ENCODE data around the gene GTF3C5. TPM values are rescaled to one million over a fixed set of nuclear protein-coding genes. Genes with fewer than 3 reads are reported as not detected.
"Not testable (repeated sequence)": the region's sequence is repeated elsewhere in the genome, so short reads cannot be mapped to it uniquely, and the experiment has no call there.

GTF3C5 gene
- total RNA-seq, 4 donors from 2014 or later = 48.2 to 55.3 (median 48.9) TPM

GRCh38 chr9:132989014-132989310, 41.8 kb upstream of the GTF3C5 start:
- no peak overlapping the region for H3K4me3 ChIP-seq
- no peaks in the 10 kb centered on the region for H3K36me3 ChIP-seq
- intact Hi-C loops (cut with DNase I) = no loop called here
- H3K9me3 ChIP-seq = no peaks in the 10 kb centered on the region
- peaks cover 0 to 67% (median 0%) of the 10 kb centered on the region in 4 donors for H3K27me3 ChIP-seq
- H3K27ac ChIP-seq = no peak overlapping the region
- DNase-seq = no peak
- H3K4me1 ChIP-seq = peaks cover 2 to 26% (median 7%) of the 10 kb centered on the region in 3 donors
- WGBS, 2 donors = 82 to 88% methylated on average over 8 to 11 of the region's 13 CpGs
- TF ChIP-seq CTCF (IDR thresholded peaks at IDR 0.05) (no peak), POLR2A (IDR thresholded peaks at IDR 0.05) (no peak)

GRCh38 chr9:132989414-132989996, 41.3 kb upstream of the GTF3C5 start:
- TF ChIP-seq CTCF (IDR thresholded peaks at IDR 0.05) (no peak), POLR2A (IDR thresholded peaks at IDR 0.05) (no peak)
- Histone ChIP-seq H3K36me3 (no peaks in the 10 kb centered on the region), H3K27ac (no peak overlapping the region), H3K9me3 (no peaks in the 10 kb centered on the region), H3K27me3 (peaks cover 0 to 67% (median 0%) of the 10 kb centered on the region in 4 donors), H3K4me1 (peaks cover 7 to 32% (median 13%) of the 10 kb centered on the region in 3 donors), H3K4me3 (no peak overlapping the region)
- no peak for DNase-seq
- intact Hi-C loops (cut with DNase I) = no loop called here
- WGBS, 2 donors = 80 to 93% methylated on average over 5 to 12 of the region's 23 CpGs

GRCh38 chr9:132989998-132990557, 40.7 kb upstream of the GTF3C5 start:
- DNase-seq; H3K27ac ChIP-seq; H3K36me3 ChIP-seq; intact Hi-C loops (cut with DNase I); H3K4me3 ChIP-seq; H3K9me3 ChIP-seq: not testable (repeated sequence)
- peaks cover 12 to 38% (median 18%) of the 10 kb centered on the region in 3 donors for H3K4me1 ChIP-seq
- WGBS, 2 donors = 75 to 76% methylated on average over 3 of the region's 4 CpGs
- peaks cover 0 to 67% (median 0%) of the 10 kb centered on the region in 4 donors for H3K27me3 ChIP-seq

GRCh38 chr9:132990781-132991180, 40.0 kb upstream of the GTF3C5 start:
- H3K27ac ChIP-seq = no peak overlapping the region
- peaks cover 0 to 64% (median 0%) of the 10 kb centered on the region in 4 donors for H3K27me3 ChIP-seq
- 92 to 93% methylated on average over 3 to 6 of the region's 14 CpGs for WGBS, 2 donors
- no peaks in the 10 kb centered on the region for H3K36me3 ChIP-seq
- no peak for TF ChIP-seq POLR2A (IDR thresholded peaks at IDR 0.05)
- TF ChIP-seq CTCF (IDR thresholded peaks at IDR 0.05) = no peak
- no peaks in the 10 kb centered on the region for H3K9me3 ChIP-seq
- no peak for DNase-seq
- intact Hi-C loops (cut with DNase I) = no loop called here
- H3K4me3 ChIP-seq = no peak overlapping the region
- H3K4me1 ChIP-seq = peaks cover 16 to 45% (median 19%) of the 10 kb centered on the region in 3 donors

- DNase-seq = no peak
- Histone ChIP-seq H3K27ac (no peak overlapping the region), H3K4me1 (peaks cover 16 to 48% (median 19%) of the 10 kb centered on the region in 3 donors), H3K9me3 (no peaks in the 10 kb centered on the region), H3K36me3 (no peaks in the 10 kb centered on the region), H3K4me3 (no peak overlapping the region), H3K27me3 (peaks cover 0 to 64% (median 0%) of the 10 kb centered on the region in 4 donors)
- 43 to 67% methylated on average over 10 to 14 of the region's 16 CpGs for WGBS, 2 donors
- TF ChIP-seq CTCF (IDR thresholded peaks at IDR 0.05) (no peak), POLR2A (IDR thresholded peaks at IDR 0.05) (no peak)
- intact Hi-C loops (cut with DNase I) = no loop called here
Measured at GRCh38 chr9:132991351-132992300, 39.2 kb upstream of the GTF3C5 start.
